Esophagus muscularis mucosa (tissue), 4 donors: ENCODE data around the gene SOX8. TPM values are rescaled to one million over a fixed set of nuclear protein-coding genes. Genes with fewer than 3 reads are reported as not detected.

ENCODE experiments used
- DNase-seq: peaks from one replicate; pipeline ENCODE4 v3.0.0-alpha.2; 2017; ENCODE audit errors: extremely low spot score
- H3K27ac ChIP-seq, 4 donors: fragments of 200-600 bp; sonication (generic); replicated peaks in 1 of 4; 1 replicate in 3 of 4; 2 replicates in 1 of 4; pipeline ENCODE4 v1.5.1; 2016 to 2019; ENCODE audit warnings: mild to moderate bottlenecking in 1 of 4
- H3K27me3 ChIP-seq, 4 donors: fragments of 200-600 bp; sonication (generic); one replicate each; pipeline versions ENCODE4 v1.5.1 to v1.6.0; 2016 to 2019
- H3K36me3 ChIP-seq, 4 donors: fragments of 200-600 bp; sonication (generic); one replicate each; pipeline ENCODE4 v1.5.1; 2016 to 2019
- H3K4me1 ChIP-seq, 4 donors: fragments of 200-600 bp; sonication (generic); one replicate each; pipeline ENCODE4 v1.5.1; 2016 to 2019
- H3K4me3 ChIP-seq, 4 donors: fragments of 200-600 bp; sonication (generic); 1 replicate in 2 of 4; 2 replicates in 2 of 4; pipeline ENCODE4 v1.5.1; 2016 to 2019; ENCODE audit warnings: mild to moderate bottlenecking in 4 of 4, moderate library complexity in 1 of 4
- H3K9me3 ChIP-seq, 4 donors: fragments of 200-600 bp; sonication (generic); 1 replicate in 3 of 4; 2 replicates in 1 of 4; pipeline ENCODE4 v1.5.1; 2016 to 2019
- EP300 ChIP-seq: sonication (generic); formaldehyde crosslinking; IDR thresholded peaks from one replicate; pipeline ENCODE4 v1.6.1; 2017; ENCODE audit warnings: antibody characterized with exemption
- POLR2A ChIP-seq: fragments of 450-650 bp; IDR thresholded peaks from one replicate; pipeline ENCODE4 v1.6.1; 2017; ENCODE audit warnings: antibody characterized with exemption, moderate library complexity, mild to moderate bottlenecking, low read depth
- POLR2AphosphoS5 ChIP-seq, 2 donors: sonication (generic); formaldehyde crosslinking; IDR thresholded peaks; one replicate each; pipeline ENCODE4 v1.6.1; 2017; ENCODE audit warnings: antibody characterized with exemption in 2 of 2
- WGBS: methylation state at CpG from one replicate; pipeline ENCODE4 v1.1.5; 2018; 5-methylcytosine and 5-hydroxymethylcytosine counted together
- intact Hi-C: fragments of 100-400 bp; cut with DNase I; formaldehyde crosslinking; loops from one replicate; pipeline ENCODE4 v1.15.1; 2023
- total RNA-seq, 4 donors: library from RNA; depleted of rRNA; stranded (reverse); fragments of >200 nt; gene quantifications; one replicate each; pipeline versions ENCODE4 v1.1.0 to v1.2.1, GENCODE V29; 2016
- TF ChIP-seq, protein P1 (sequence below), 3 experiments: fragments of 200-600 bp in 2 of 3; fragments of 450-650 bp in 1 of 3; sonication (generic) in 2 of 3; IDR thresholded peaks; one replicate each; pipeline ENCODE4 v1.5.1; 2017 to 2019; ENCODE audit warnings: antibody characterized with exemption in 3 of 3, mild to moderate bottlenecking in 2 of 3, moderate library complexity in 1 of 3

SOX8 gene
- total RNA-seq, 4 donors from 2014 or later: 4.1 to 4.6 (median 4.3) TPM

DNA sequence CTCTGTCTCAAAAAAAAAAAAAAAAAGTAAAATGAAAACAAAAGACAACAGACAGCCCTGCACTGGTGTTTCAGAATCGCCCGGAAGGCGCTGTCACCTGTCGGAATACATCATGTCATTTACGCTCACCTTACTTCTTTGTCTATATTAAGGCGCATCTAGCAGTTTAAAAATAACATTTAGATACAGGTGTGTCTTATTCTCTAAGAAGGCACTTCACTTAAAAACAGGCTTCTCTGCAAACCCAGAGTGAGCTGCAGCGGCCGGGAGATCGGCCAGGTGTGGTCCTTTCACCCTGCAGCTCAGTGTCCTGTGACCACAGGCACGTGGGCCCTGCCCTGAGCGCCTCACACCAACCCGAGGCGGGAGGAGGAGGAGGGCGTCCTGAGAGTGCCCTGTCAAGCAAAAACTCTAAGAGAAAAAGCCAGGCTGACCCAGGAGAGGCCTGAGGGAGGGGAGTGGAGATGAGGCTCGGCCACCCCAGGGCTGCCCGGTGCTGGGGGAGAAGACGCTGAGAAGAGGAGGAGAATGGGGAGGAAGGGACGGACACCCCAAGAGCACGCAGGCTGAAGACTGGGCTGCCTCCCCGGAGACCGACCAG lies 7.5 kb upstream of the SOX8 start:
- H3K27me3 ChIP-seq: peaks cover 0 to 19% (median 0%) of the 10 kb centered on the region in 4 donors
- WGBS: 60% methylated on average over 21 of the region's 21 CpGs
- intact Hi-C loops: no loop called here
- H3K36me3 ChIP-seq: no peaks in the 10 kb centered on the region
- no peak for DNase-seq
- H3K9me3 ChIP-seq: no peaks in the 10 kb centered on the region
- H3K4me1 ChIP-seq: peaks cover 15 to 51% (median 39%) of the 10 kb centered on the region in 4 donors
- H3K27ac ChIP-seq: no peak overlapping the region
- H3K4me3 ChIP-seq: no peak overlapping the region
- no peak for TF ChIP-seq POLR2AphosphoS5 (IDR thresholded peaks at IDR 0.05)

DNA sequence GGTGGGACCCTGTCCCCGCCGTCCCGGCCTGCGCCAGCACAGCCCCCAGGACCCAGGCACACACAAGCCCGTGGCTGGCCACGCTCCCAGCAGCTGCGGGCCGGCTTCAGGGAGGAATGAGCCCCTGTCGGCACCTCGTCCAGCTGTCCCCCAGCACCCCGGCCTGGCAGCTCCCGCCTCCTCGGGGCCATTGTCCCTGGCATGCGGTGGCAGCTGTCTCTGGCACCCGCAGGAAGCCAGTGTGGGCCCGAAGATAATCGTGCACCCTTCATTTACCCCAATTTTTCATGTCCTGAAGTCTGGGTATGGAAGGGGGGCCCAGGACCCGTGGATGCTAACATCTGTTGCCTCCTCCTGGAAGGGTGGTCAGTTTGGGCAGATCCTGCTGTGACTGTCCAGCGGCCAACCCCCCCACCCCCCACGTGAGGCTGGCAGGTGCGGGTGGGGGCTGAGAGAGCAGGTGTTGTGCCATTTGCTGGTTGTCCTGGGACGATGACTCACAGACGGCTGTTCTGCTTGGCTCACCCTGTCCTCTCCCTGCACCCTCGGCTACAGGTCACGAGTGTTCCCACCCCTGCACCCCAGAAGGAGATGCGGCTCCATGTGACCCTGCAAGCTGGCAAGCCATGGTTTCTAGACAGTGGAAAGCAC lies 6.8 kb upstream of the SOX8 start:
- intact Hi-C loops: no loop called here
- WGBS: 68% methylated on average over 18 of the region's 26 CpGs
- Histone ChIP-seq H3K36me3 (no peaks in the 10 kb centered on the region), H3K9me3 (no peaks in the 10 kb centered on the region), H3K4me3 (no peak overlapping the region), H3K27ac (no peak overlapping the region), H3K27me3 (peaks cover 0 to 25% (median under 1%) of the 10 kb centered on the region in 4 donors), H3K4me1 (peaks cover 9 to 45% (median 34%) of the 10 kb centered on the region in 4 donors)
- no peak for DNase-seq
- TF ChIP-seq, protein P1, sequence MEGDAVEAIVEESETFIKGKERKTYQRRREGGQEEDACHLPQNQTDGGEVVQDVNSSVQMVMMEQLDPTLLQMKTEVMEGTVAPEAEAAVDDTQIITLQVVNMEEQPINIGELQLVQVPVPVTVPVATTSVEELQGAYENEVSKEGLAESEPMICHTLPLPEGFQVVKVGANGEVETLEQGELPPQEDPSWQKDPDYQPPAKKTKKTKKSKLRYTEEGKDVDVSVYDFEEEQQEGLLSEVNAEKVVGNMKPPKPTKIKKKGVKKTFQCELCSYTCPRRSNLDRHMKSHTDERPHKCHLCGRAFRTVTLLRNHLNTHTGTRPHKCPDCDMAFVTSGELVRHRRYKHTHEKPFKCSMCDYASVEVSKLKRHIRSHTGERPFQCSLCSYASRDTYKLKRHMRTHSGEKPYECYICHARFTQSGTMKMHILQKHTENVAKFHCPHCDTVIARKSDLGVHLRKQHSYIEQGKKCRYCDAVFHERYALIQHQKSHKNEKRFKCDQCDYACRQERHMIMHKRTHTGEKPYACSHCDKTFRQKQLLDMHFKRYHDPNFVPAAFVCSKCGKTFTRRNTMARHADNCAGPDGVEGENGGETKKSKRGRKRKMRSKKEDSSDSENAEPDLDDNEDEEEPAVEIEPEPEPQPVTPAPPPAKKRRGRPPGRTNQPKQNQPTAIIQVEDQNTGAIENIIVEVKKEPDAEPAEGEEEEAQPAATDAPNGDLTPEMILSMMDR (IDR thresholded peaks at IDR 0.05): no peak
- TF ChIP-seq POLR2AphosphoS5 (IDR thresholded peaks at IDR 0.05) (no peak), EP300 (no peak), POLR2A (no peak)

DNA sequence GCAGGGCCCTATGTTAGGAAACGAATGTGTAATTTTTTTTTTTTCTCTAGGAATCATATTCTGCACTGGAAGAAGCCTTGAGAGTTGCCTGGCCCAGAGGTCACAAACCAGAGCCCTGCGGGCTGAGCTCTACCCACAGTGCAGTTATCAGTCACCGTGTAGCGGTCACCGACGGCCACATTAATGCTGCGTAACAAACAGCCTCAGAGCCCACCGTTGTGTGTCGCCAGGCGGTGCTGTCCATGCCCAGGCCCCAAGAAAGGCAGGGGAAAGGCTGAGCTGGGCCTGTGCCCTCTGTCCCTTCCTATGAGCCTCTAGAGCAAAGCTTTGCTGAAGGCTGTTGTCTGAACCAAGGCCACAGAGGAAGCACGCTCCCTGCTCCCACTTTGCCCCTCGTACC lies 6.3 kb upstream of the SOX8 start:
- H3K4me1 ChIP-seq: peaks cover 7 to 45% (median 34%) of the 10 kb centered on the region in 4 donors
- TF ChIP-seq POLR2A: no peak
- TF ChIP-seq EP300: no peak
- TF ChIP-seq, protein P1 (IDR thresholded peaks at IDR 0.05): no peak
- TF ChIP-seq POLR2AphosphoS5 (IDR thresholded peaks at IDR 0.05): no peak
- intact Hi-C loops: no loop called here
- no peaks in the 10 kb centered on the region for H3K9me3 ChIP-seq
- 93% methylated on average over 12 of the region's 12 CpGs for WGBS
- no peak overlapping the region for H3K4me3 ChIP-seq
- H3K36me3 ChIP-seq: no peaks in the 10 kb centered on the region
- H3K27me3 ChIP-seq: peaks cover 0 to 31% (median 6%) of the 10 kb centered on the region in 4 donors
- no peak for DNase-seq
- H3K27ac ChIP-seq: no peak overlapping the region

DNA sequence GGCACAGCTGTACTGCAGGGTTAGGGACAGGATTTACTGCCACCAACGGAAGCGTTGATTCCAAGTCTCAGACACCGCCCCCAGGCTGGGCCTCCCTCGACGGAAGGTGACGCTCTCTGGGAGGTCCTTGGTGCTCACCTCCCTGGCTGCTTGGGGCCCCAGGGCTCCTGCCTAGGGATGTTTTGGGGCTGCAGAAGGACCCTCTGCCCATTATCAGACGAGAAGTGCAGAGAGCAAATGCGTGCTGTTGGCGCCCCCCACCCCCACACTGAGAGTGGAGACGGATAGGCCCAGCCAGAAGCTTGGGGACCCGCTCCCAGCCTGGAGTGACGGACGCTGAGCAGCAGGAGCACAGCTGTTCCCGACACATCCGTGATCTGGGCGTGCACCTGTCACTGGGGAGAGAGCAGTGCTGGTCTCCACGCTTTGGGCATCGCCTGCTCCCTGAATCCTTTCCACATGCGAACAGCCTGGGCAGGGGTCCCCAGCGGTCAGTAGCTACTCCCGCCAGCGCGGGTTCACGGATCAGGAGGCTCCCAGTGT lies 5.1 kb upstream of the SOX8 start:
- intact Hi-C loops: no loop called here
- no peaks in the 10 kb centered on the region for H3K9me3 ChIP-seq
- no peak for TF ChIP-seq EP300
- no peak for TF ChIP-seq POLR2A
- TF ChIP-seq, protein P1 (IDR thresholded peaks at IDR 0.05): no peak
- no peak for TF ChIP-seq POLR2AphosphoS5 (IDR thresholded peaks at IDR 0.05)
- no peaks in the 10 kb centered on the region for H3K36me3 ChIP-seq
- peak overlapping the region; percentile 46 to 72 (median 54) for H3K27ac ChIP-seq
- WGBS: 63% methylated on average over 2 of the region's 24 CpGs
- peaks cover 8 to 50% (median 39%) of the 10 kb centered on the region in 4 donors for H3K4me1 ChIP-seq
- peaks cover 0 to 42% (median 10%) of the 10 kb centered on the region in 4 donors for H3K27me3 ChIP-seq
- no peak for DNase-seq
- no peak overlapping the region for H3K4me3 ChIP-seq

DNA sequence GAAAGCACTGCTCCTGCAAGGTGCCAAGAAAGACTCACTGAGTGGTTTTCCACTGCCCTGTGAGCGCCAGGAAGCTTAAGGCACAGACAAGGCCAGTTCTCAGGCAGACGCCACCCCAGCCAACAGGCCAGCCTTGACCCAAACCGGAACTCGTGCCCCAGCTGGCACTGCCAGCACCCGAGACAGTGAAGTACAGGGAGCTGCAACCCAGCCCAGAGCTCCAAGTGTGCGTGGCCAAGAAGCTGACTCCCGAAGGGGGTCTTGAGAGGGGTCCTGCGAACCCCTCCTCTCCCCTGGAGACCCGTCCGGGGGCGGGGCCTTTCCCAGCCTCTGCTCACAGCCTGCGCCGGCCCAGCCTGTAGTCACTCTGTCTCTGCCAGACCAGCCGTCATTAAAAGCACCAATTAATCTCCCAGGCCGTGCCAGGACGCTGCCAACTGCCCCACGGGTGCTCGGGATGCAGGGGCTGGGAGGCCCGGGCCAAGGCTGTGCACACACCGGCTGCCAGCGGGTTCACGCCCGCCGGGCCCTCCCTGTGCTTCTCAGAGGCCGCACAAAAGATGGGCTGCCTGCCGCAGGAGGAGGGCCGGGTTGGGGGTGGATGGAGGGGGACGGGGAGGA lies 4.4 kb upstream of the SOX8 start:
- intact Hi-C loops: no loop called here
- no peak overlapping the region for H3K4me3 ChIP-seq

More for the DNA sequence above, 4.4 kb upstream of the SOX8 start:
- peak overlapping the region; percentile 46 to 72 (median 54) for H3K27ac ChIP-seq
- 60% methylated on average over 3 of the region's 28 CpGs for WGBS
- H3K27me3 ChIP-seq: peaks cover 0 to 50% (median 13%) of the 10 kb centered on the region in 4 donors
- no peaks in the 10 kb centered on the region for H3K9me3 ChIP-seq
- TF ChIP-seq POLR2AphosphoS5 (IDR thresholded peaks at IDR 0.05) (no peak), POLR2A (no peak), EP300 (no peak)
- TF ChIP-seq, protein P1 (IDR thresholded peaks at IDR 0.05): no peak
- DNase-seq: no peak
- peaks cover 10 to 52% (median 45%) of the 10 kb centered on the region in 4 donors for H3K4me1 ChIP-seq
- no peaks in the 10 kb centered on the region for H3K36me3 ChIP-seq
